GM12878 (cell line): ENCODE measurements around the gene RASGRP2.

Experiments used
- GABPA ChIP-seq: IDR thresholded peaks from 2 replicates; pipeline ENCODE4 v1.6.1; 2014; ENCODE audit warnings: antibody characterized with exemption, low read depth, mild to moderate bottlenecking, inconsistent platforms
- JUNB ChIP-seq: IDR thresholded peaks from 2 replicates; pipeline ENCODE4 v1.6.1; 2016; ENCODE audit warnings: antibody characterized with exemption, mild to moderate bottlenecking
- MXI1 ChIP-seq: fragments of 150-350 bp; IDR thresholded peaks from 2 replicates; pipeline ENCODE4 v1.6.1; 2011; ENCODE audit warnings: low read depth, mild to moderate bottlenecking, inconsistent platforms, low read length, improper control_type of control experiment
- SPI1 ChIP-seq: IDR thresholded peaks from 2 replicates; pipeline ENCODE4 v1.6.1; 2011; ENCODE audit warnings: low read depth, mild to moderate bottlenecking, low read length, moderate library complexity, borderline replicate concordance; ENCODE audit not compliant: insufficient read depth
- TF ChIP-seq, protein P1 (sequence below), 3 experiments: IDR thresholded peaks in 2 of 3; conservative IDR thresholded peaks in 1 of 3; 2 replicates each; pipeline ENCODE4 v1.5.1; 2011; ENCODE audit warnings: low read depth in 3 of 3, low read length in 3 of 3, mild to moderate bottlenecking in 3 of 3, control low read depth in 2 of 3, moderate library complexity in 2 of 3, inconsistent platforms in 1 of 3, mixed read lengths in 1 of 3; ENCODE audit not compliant: control insufficient read depth in 2 of 3, insufficient read depth in 1 of 3; ENCODE audit errors: extremely low read depth in 1 of 3

DNA sequence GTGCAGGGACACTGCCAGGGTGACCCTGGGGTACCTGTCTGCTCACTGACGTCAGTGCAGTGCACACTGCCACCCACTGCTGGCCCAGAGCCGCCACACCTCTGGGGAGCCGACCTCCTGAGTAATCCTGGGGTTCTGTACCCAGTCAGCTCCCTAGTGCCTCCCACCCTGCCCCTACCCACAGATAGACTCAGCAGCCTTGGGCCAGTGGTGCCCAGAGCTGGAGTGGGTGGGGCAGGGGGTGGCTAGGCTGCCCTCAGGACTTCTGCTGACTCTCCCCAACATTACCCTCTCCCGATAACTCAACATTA is 26.7 kb downstream of the RASGRP2 start:
- TF ChIP-seq JUNB, result no peak
- no peak for TF ChIP-seq MXI1
- TF ChIP-seq SPI1, result no peak
- TF ChIP-seq, protein P1, sequence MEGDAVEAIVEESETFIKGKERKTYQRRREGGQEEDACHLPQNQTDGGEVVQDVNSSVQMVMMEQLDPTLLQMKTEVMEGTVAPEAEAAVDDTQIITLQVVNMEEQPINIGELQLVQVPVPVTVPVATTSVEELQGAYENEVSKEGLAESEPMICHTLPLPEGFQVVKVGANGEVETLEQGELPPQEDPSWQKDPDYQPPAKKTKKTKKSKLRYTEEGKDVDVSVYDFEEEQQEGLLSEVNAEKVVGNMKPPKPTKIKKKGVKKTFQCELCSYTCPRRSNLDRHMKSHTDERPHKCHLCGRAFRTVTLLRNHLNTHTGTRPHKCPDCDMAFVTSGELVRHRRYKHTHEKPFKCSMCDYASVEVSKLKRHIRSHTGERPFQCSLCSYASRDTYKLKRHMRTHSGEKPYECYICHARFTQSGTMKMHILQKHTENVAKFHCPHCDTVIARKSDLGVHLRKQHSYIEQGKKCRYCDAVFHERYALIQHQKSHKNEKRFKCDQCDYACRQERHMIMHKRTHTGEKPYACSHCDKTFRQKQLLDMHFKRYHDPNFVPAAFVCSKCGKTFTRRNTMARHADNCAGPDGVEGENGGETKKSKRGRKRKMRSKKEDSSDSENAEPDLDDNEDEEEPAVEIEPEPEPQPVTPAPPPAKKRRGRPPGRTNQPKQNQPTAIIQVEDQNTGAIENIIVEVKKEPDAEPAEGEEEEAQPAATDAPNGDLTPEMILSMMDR (IDR thresholded peaks at IDR 0.05 in 2 of 3, conservative IDR thresholded peaks at IDR 0.05 in 1 of 3; ENCODE audit: control insufficient read depth in 2 of 3, extremely low read depth in 1 of 3, insufficient read depth in 1 of 3, low read depth in 3 of 3, low read length in 3 of 3), result peak in 1 of 3 experiments; percentile 0; a peak in 1 of 6 replicates
- no peak for TF ChIP-seq GABPA
